IMR-90 (cell line): ENCODE measurements around the gene RNASE7. TPM values are rescaled to one million over a fixed set of nuclear protein-coding genes. Genes with fewer than 3 reads are reported as not detected.

Experiments used
- ATAC-seq: fragments of 200-7000 bp; cut with Tn5 transposase; 2 replicates; pipeline ENCODE4 v1.9.1; 2020; ENCODE audit warnings: low read depth, mild to moderate bottlenecking, moderate library complexity
- BruUV-seq: library from RNA; stranded (reverse); fragments of 400-500 nt; replicated peaks from 2 replicates; lab custom pipeline; 2021; lab: Mats Ljungman, UMichigan
- CTCF ChIA-PET: fragments of 300-600 bp; formaldehyde crosslinking; extraction: SDS; loops from one replicate; lab custom pipeline; 2021; ENCODE audit warnings: antibody characterized with exemption; lab: Yijun Ruan, JAX
- POLR2A ChIA-PET: fragments of 300-600 bp; sonication (Branson Sonifier 250); formaldehyde crosslinking; loops from one replicate; lab custom pipeline; 2022; ENCODE audit warnings: antibody characterized with exemption; ENCODE audit not compliant: unreplicated experiment; lab: Charles Lee
- DNase-seq: peaks from one replicate; pipeline ENCODE4 v3.0.0; 2013
- H2AFZ ChIP-seq: replicated peaks from 2 replicates; pipeline ENCODE3; 2013; ENCODE audit warnings: low read length, mild to moderate bottlenecking; ENCODE audit not compliant: poor library complexity
- H2AK5ac ChIP-seq: 2 replicates; pipeline ENCODE4 v1.6.1; 2013; ENCODE audit warnings: low read depth, low read length, inconsistent platforms
- H2AK9ac ChIP-seq: replicated peaks from 2 replicates; pipeline ENCODE3; 2013; ENCODE audit warnings: mild to moderate bottlenecking, low read depth, low read length, moderate library complexity; ENCODE audit not compliant: poor library complexity
- H2BK120ac ChIP-seq: 2 replicates; pipeline ENCODE4 v1.6.1; 2013; ENCODE audit warnings: low read depth, low read length, inconsistent platforms
- H2BK15ac ChIP-seq: 3 replicates; pipeline ENCODE4 v1.6.1; 2013; ENCODE audit warnings: low read depth, low read length, inconsistent platforms
- H2BK20ac ChIP-seq: 2 replicates; pipeline ENCODE4 v1.6.1; 2013; ENCODE audit warnings: low read depth, mild to moderate bottlenecking, inconsistent platforms, low read length, moderate library complexity
- H2BK5ac ChIP-seq: 2 replicates; pipeline ENCODE4 v1.6.1; 2013; ENCODE audit warnings: mild to moderate bottlenecking, low read depth, low read length, inconsistent platforms; ENCODE audit not compliant: poor library complexity, severe bottlenecking
- H3K14ac ChIP-seq: replicated peaks from 2 replicates; pipeline ENCODE4 v1.6.1; 2013; ENCODE audit warnings: low read depth, low read length, inconsistent platforms
- H3K18ac ChIP-seq: 2 replicates; pipeline ENCODE4 v1.6.1; 2013; ENCODE audit warnings: low read depth, low read length, control low read depth
- H3K23ac ChIP-seq: 2 replicates; pipeline ENCODE4 v1.6.1; 2013; ENCODE audit warnings: low read depth, low read length, inconsistent platforms
- H3K27ac ChIP-seq: 2 replicates; pipeline ENCODE4 v1.5.1; 2013; ENCODE audit warnings: mild to moderate bottlenecking, control low read depth, low read length; ENCODE audit not compliant: insufficient read depth
- H3K27me3 ChIP-seq: 2 replicates; pipeline ENCODE4 v1.6.1; 2013; ENCODE audit warnings: low read length; ENCODE audit not compliant: control insufficient read depth, insufficient read depth
- H3K36me3 ChIP-seq: 2 replicates; pipeline ENCODE4 v1.6.1; 2013; ENCODE audit warnings: low read length, mixed read lengths; ENCODE audit not compliant: control insufficient read depth, insufficient read depth
- H3K4ac ChIP-seq: 2 replicates; pipeline ENCODE4 v1.6.1; 2013; ENCODE audit warnings: low read depth, low read length, inconsistent platforms
- H3K4me1 ChIP-seq: 2 replicates; pipeline ENCODE4 v1.6.1; 2013; ENCODE audit warnings: low read length, mixed read lengths; ENCODE audit not compliant: control insufficient read depth, insufficient read depth
- H3K4me2 ChIP-seq: 2 replicates; pipeline ENCODE4 v1.6.1; 2013; ENCODE audit warnings: low read depth, mild to moderate bottlenecking, control low read depth, low read length, moderate library complexity
- H3K4me3 ChIP-seq: 2 replicates; pipeline ENCODE4 v1.5.1; 2013; ENCODE audit warnings: low read depth, mild to moderate bottlenecking, control low read depth, low read length, moderate library complexity; ENCODE audit not compliant: insufficient read depth
- H3K56ac ChIP-seq: 2 replicates; pipeline ENCODE4 v1.6.1; 2013; ENCODE audit warnings: low read length, inconsistent platforms; ENCODE audit not compliant: insufficient read depth; ENCODE audit errors: extremely low read depth
- H3K79me1 ChIP-seq, 2 experiments: 2 replicates each; pipeline ENCODE4 v1.6.1; 2013; ENCODE audit warnings: low read length in 2 of 2, inconsistent platforms in 1 of 2, low read depth in 1 of 2
- H3K9ac ChIP-seq: 2 replicates; pipeline ENCODE4 v1.6.1; 2013; ENCODE audit warnings: low read depth, low read length, control low read depth
- H3K9me1 ChIP-seq: 2 replicates; pipeline ENCODE4 v1.6.1; 2013; ENCODE audit warnings: low read length, inconsistent platforms; ENCODE audit not compliant: insufficient read depth
- H3K9me3 ChIP-seq: 2 replicates; pipeline ENCODE4 v1.6.1; 2013; ENCODE audit warnings: low read length; ENCODE audit not compliant: control insufficient read depth, insufficient read depth
- H4K20me1 ChIP-seq: 2 replicates; pipeline ENCODE4 v1.6.1; 2013; ENCODE audit warnings: low read length, inconsistent platforms; ENCODE audit not compliant: insufficient read depth
- H4K5ac ChIP-seq: 2 replicates; pipeline ENCODE4 v1.6.1; 2013; ENCODE audit warnings: mild to moderate bottlenecking, low read depth, low read length, control low read depth
- H4K8ac ChIP-seq, 2 experiments: 2 replicates each; pipeline ENCODE4 v1.6.1; 2013; ENCODE audit warnings: low read depth in 2 of 2, low read length in 2 of 2, control low read depth in 1 of 2, inconsistent platforms in 1 of 2
- H4K91ac ChIP-seq: 2 replicates; pipeline ENCODE4 v1.6.1; 2013; ENCODE audit warnings: low read depth, low read length, inconsistent platforms; ENCODE audit not compliant: insufficient read depth
- BHLHE40 ChIP-seq: fragments of 150-350 bp; IDR thresholded peaks from 2 replicates; pipeline ENCODE4 v1.6.1; 2016; ENCODE audit warnings: mild to moderate bottlenecking, low read depth, low read length
- CEBPB ChIP-seq: IDR thresholded peaks from 2 replicates; pipeline ENCODE4 v1.6.1; 2012; ENCODE audit warnings: low read depth, low read length, improper control_type of control experiment
- CHD1 ChIP-seq: IDR thresholded peaks from 2 replicates; pipeline ENCODE4 v1.6.1; 2012; ENCODE audit warnings: low read depth, low read length, improper control_type of control experiment
- ELK1 ChIP-seq: fragments of 150-350 bp; IDR thresholded peaks from 2 replicates; pipeline ENCODE4 v1.6.1; 2016; ENCODE audit warnings: low read depth, mild to moderate bottlenecking, low read length, moderate library complexity, borderline replicate concordance
- FOS ChIP-seq: fragments of 150-350 bp; IDR thresholded peaks from 2 replicates; pipeline ENCODE4 v1.6.1; 2016; ENCODE audit warnings: low read depth, low read length
- MAFK ChIP-seq: IDR thresholded peaks from 2 replicates; pipeline ENCODE4 v1.6.1; 2012; ENCODE audit warnings: low read depth, low read length, improper control_type of control experiment
- MAZ ChIP-seq: IDR thresholded peaks from 2 replicates; pipeline ENCODE4 v1.6.1; 2012; ENCODE audit warnings: low read depth, mild to moderate bottlenecking, low read length, improper control_type of control experiment, moderate library complexity, borderline replicate concordance
- MXI1 ChIP-seq: IDR thresholded peaks from 2 replicates; pipeline ENCODE4 v1.6.1; 2012; ENCODE audit warnings: low read depth, mild to moderate bottlenecking, low read length, moderate library complexity, borderline replicate concordance
- NFE2L2 ChIP-seq: fragments of 150-350 bp; IDR thresholded peaks from 2 replicates; pipeline ENCODE4 v1.6.1; 2016; ENCODE audit warnings: low read depth, mild to moderate bottlenecking, low read length
- POLR2A ChIP-seq: IDR thresholded peaks from 2 replicates; pipeline ENCODE4 v1.6.1; 2012; ENCODE audit warnings: mild to moderate bottlenecking, low read depth, low read length
- RAD21 ChIP-seq: IDR thresholded peaks from 2 replicates; pipeline ENCODE4 v1.6.1; 2012; ENCODE audit warnings: low read length, improper control_type of control experiment
- RCOR1 ChIP-seq: IDR thresholded peaks from 2 replicates; pipeline ENCODE4 v1.6.1; 2012; ENCODE audit warnings: mild to moderate bottlenecking, low read length, improper control_type of control experiment; ENCODE audit not compliant: insufficient replicate concordance
- RFX5 ChIP-seq: IDR thresholded peaks from 2 replicates; pipeline ENCODE4 v1.8.0; 2012; ENCODE audit warnings: low read depth, mild to moderate bottlenecking, low read length, moderate library complexity
- SMC3 ChIP-seq: fragments of 150-350 bp; IDR thresholded peaks from 2 replicates; pipeline ENCODE4 v1.6.1; 2016; ENCODE audit warnings: low read depth, mild to moderate bottlenecking, antibody characterized with exemption, low read length, moderate library complexity
- USF2 ChIP-seq: fragments of 150-350 bp; IDR thresholded peaks from 2 replicates; pipeline ENCODE4 v1.6.1; 2017; ENCODE audit warnings: mild to moderate bottlenecking, antibody characterized with exemption, low read length, low read depth
- WGBS, 2 experiments: methylation state at CpG; one replicate each; pipeline versions ENCODE4 v1.1.5 to v1.1.7; 2013; ENCODE audit warnings: missing lambda C conversion rate in 2 of 2; ENCODE audit not compliant: insufficient read length in 1 of 2; ENCODE audit errors: extremely low coverage in 2 of 2; 5-methylcytosine and 5-hydroxymethylcytosine counted together
- dilution Hi-C: fragments of 300-500 bp; cut with HindIII; formaldehyde crosslinking; loops from one replicate; pipeline ENCODE4 v1.14.3; 2018; ENCODE audit warnings: low sequenced_read_pairs; ENCODE audit not compliant: unreplicated experiment
- in situ Hi-C: fragments of 300-500 bp; cut with MboI; formaldehyde crosslinking; loops from 3 replicates; pipeline ENCODE4 v1.14.3; 2019; ENCODE audit warnings: low sequenced_read_pairs, inconsistent platforms, mixed read lengths
- intact Hi-C: fragments of 100-400 bp; cut with micrococcal nuclease; formaldehyde crosslinking; loops from 2 replicates; pipeline ENCODE4 v1.10.0; 2022
- polyA plus RNA-seq, 3 experiments: library from polyadenylated mRNA; depleted of rRNA; stranded (reverse); fragments of >200 nt; gene quantifications; 2 replicates each; pipeline ENCODE4 v1.2.3, GENCODE V29; 2012; ENCODE audit warnings: low replicate concordance in 1 of 3
- total RNA-seq: library from RNA; depleted of rRNA; stranded (reverse); fragments of >200 nt; gene quantifications from 2 replicates; pipeline ENCODE4 v1.2.3, GENCODE V29; 2012
- TF ChIP-seq, protein P1 (sequence below): conservative IDR thresholded peaks from 2 replicates; pipeline ENCODE4 v1.5.1; 2012; ENCODE audit warnings: mild to moderate bottlenecking, low read depth, low read length, improper control_type of control experiment

RNASE7 gene
- total and polyA plus RNA-seq, 2 of the 4 experiments (the other 2 are of a cell fraction): not detected

GRCh38 chr14:21043387-21043973, 1.3 kb downstream of the RNASE7 start:
- no peak overlapping the region for H3K27ac ChIP-seq
- intact Hi-C loops (no loop called here), in situ Hi-C loops (no loop called here), dilution Hi-C loops (no loop called here)
- peaks cover 25% of the 10 kb centered on the region for H3K27me3 ChIP-seq
- H3K9me1 ChIP-seq: no peaks in the 10 kb centered on the region
- H4K91ac ChIP-seq: no peak overlapping the region
- H2BK20ac ChIP-seq: no peak overlapping the region
- no peak overlapping the region for H3K4me2 ChIP-seq
- H3K9me3 ChIP-seq: no peaks in the 10 kb centered on the region
- no peak overlapping the region for H3K23ac ChIP-seq
- no peak overlapping the region for H2AK5ac ChIP-seq
- H3K36me3 ChIP-seq: no peaks in the 10 kb centered on the region
- H2AFZ ChIP-seq: no peak overlapping the region
- no peak overlapping the region for H2BK15ac ChIP-seq
- ChIA-PET CTCF (interaction anchor here (1.2 kb wide), 1 partner anchor 29 kb away, joined by 6 read pairs; no protein-coding TSS in a partner anchor), POLR2A (no interaction called here)
- H3K18ac ChIP-seq: no peak overlapping the region
- ATAC-seq (no peak), DNase-seq (no peak)
- no peak overlapping the region for H4K8ac ChIP-seq
- H4K20me1 ChIP-seq: no peaks in the 10 kb centered on the region
- WGBS, 2 experiments: no CpG with 5 or more reads among the region's 2 CpGs
- H3K56ac ChIP-seq: no peak overlapping the region
- no peak overlapping the region for H2AK9ac ChIP-seq
- peaks cover 2% of the 10 kb centered on the region; the same call in 1 of the 2 replicates for H3K4me1 ChIP-seq
- H3K79me1 ChIP-seq: no peaks in the 10 kb centered on the region
- H3K14ac ChIP-seq: no peak overlapping the region
- no peak overlapping the region for H4K5ac ChIP-seq
- H3K9ac ChIP-seq: no peak overlapping the region
- no peak overlapping the region for H2BK120ac ChIP-seq
- no peak overlapping the region for H3K4me3 ChIP-seq
- TF ChIP-seq SMC3 (no peak), MAZ (no peak), MAFK (no peak), NFE2L2 (no peak), FOS (no peak), BHLHE40 (no peak), CEBPB (no peak), ELK1 (no peak), RFX5 (no peak), POLR2A (no peak), CHD1 (no peak), MXI1 (no peak), USF2 (no peak), RCOR1 (no peak), RAD21 (no peak)
- TF ChIP-seq, protein P1, sequence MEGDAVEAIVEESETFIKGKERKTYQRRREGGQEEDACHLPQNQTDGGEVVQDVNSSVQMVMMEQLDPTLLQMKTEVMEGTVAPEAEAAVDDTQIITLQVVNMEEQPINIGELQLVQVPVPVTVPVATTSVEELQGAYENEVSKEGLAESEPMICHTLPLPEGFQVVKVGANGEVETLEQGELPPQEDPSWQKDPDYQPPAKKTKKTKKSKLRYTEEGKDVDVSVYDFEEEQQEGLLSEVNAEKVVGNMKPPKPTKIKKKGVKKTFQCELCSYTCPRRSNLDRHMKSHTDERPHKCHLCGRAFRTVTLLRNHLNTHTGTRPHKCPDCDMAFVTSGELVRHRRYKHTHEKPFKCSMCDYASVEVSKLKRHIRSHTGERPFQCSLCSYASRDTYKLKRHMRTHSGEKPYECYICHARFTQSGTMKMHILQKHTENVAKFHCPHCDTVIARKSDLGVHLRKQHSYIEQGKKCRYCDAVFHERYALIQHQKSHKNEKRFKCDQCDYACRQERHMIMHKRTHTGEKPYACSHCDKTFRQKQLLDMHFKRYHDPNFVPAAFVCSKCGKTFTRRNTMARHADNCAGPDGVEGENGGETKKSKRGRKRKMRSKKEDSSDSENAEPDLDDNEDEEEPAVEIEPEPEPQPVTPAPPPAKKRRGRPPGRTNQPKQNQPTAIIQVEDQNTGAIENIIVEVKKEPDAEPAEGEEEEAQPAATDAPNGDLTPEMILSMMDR: no peak
- no peak overlapping the region for H3K4ac ChIP-seq
- BruUV-seq: no TSS peak
- H2BK5ac ChIP-seq: no peak overlapping the region
